ENCODE results near the gene LRBA. TPM values are rescaled to one million over a fixed set of nuclear protein-coding genes. Genes with fewer than 3 reads are reported as not detected.
A peak's percentile ranks its signal among the peaks of the same experiment; 100 is the strongest.

LRBA gene
- total and polyA plus RNA-seq, 9 of the 15 experiments (the other 6 are each of a cell fraction or from before 2014, with no cell fraction given), result 24.2 to 88.7 (median 59.7) TPM

- TF ChIP-seq GTF2B (IDR thresholded peaks at IDR 0.05; ENCODE audit: extremely low read depth, insufficient read length) (no peak), ATF6 (CRISPR knock-in tag; IDR thresholded peaks at IDR 0.05) (peak; percentile 36; the same call in 1 of the 2 replicates), ZNF384 (IDR thresholded peaks at IDR 0.05; ENCODE audit: low read depth, low read length) (no peak), ZBTB40 (IDR thresholded peaks at IDR 0.05) (peak; percentile 20; the same call in 1 of the 2 replicates), ZBTB40 (CRISPR knock-in tag; IDR thresholded peaks at IDR 0.05) (no peak), ARHGAP35 (IDR thresholded peaks at IDR 0.05; ENCODE audit: partially characterized antibody) (no peak), NFATC3 (IDR thresholded peaks at IDR 0.05) (no peak), MCM3 (IDR thresholded peaks at IDR 0.05) (no peak), ETV6 (IDR thresholded peaks at IDR 0.05; ENCODE audit: borderline replicate concordance in 1 of 2, low read depth in 2 of 2, low read length in 1 of 2) (no peak), ETV6 (CRISPR knock-in tag; IDR thresholded peaks at IDR 0.05; ENCODE audit: borderline replicate concordance) (no peak)
- TF ChIP-seq, protein P1, sequence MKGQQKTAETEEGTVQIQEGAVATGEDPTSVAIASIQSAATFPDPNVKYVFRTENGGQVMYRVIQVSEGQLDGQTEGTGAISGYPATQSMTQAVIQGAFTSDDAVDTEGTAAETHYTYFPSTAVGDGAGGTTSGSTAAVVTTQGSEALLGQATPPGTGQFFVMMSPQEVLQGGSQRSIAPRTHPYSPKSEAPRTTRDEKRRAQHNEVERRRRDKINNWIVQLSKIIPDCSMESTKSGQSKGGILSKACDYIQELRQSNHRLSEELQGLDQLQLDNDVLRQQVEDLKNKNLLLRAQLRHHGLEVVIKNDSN (CRISPR knock-in tag; IDR thresholded peaks at IDR 0.05), result no peak
- TF ChIP-seq, protein P2, sequence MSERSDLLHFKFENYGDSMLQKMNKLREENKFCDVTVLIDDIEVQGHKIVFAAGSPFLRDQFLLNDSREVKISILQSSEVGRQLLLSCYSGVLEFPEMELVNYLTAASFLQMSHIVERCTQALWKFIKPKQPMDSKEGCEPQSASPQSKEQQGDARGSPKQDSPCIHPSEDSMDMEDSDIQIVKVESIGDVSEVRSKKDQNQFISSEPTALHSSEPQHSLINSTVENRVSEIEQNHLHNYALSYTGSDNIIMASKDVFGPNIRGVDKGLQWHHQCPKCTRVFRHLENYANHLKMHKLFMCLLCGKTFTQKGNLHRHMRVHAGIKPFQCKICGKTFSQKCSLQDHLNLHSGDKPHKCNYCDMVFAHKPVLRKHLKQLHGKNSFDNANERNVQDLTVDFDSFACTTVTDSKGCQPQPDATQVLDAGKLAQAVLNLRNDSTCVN (CRISPR knock-in tag; IDR thresholded peaks at IDR 0.05), result no peak
Observed at GRCh38 chr4:151015459-151016347, 619 bp upstream of the LRBA start (continued).

Data from K562 (cell line).